DLD1 (cell line): Measurements from ENCODE around the gene AHCY.

Source experiments
- in situ Hi-C: cut with HindIII; loops from 2 replicates; pipeline ENCODE4 v1.10.0; 2017; ENCODE audit warnings: low sequenced_read_pairs

Gene AHCY

DNA sequence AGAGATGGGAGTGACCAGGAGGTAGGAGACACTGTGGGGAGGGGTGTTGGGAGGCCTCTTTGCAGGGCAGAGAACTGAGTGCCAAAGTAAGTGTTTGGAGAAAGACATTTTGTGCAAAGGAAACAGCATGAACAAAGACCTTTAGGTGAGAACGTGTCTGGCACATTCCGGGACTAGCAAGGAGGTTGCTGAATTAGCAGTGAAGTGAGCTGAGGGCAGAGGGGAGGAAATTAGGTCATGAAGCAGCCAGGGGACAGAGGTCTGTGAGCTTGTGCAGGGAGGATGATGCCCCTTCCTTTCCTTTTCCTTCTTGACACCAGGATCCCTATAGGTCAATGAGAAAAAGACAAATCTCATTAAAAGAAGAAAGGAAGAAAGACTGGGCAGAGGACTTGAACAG lies 21.4 kb upstream of the AHCY start:
- in situ Hi-C loops: no loop called here

DNA sequence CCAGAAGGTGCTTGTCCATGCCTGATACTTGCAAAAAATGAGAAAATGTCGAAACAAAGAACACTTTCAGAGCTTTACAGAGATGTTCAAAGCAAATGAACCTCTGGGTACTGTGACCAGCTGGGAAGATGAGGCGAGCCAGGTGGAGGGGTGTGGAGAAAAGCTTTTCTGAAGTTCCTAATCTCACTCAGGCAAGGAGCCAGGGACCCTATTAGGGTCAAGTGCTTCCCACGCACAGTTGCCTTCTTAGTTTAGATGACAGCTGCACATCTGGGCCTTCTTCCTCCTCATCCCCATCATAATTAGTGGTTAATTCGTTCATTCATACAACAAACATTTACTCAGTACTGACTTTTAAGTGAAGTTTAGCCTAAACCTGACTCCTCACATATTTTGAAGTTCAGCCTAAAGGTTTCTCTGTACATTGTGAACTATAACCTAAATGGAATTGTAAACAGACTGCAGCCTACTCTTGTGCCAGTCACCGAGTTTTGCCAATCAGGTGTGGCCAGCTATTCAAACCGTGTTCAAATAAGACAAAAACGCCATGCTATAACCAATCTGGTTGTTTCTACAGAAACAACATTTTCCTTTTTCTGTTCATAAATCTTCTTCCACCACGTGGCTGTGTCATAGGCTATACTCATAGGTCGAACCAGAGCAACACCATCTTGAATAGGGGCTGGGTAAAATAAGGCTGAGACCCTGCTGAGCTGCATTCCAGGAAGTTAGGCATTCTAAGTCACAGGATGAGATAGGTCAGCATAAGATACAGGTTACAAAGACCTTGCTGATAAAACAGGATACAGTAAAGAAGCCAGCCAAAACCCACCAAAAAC lies 19.3 kb upstream of the AHCY start:
- in situ Hi-C loops: no loop called here

- in situ Hi-C loops: no loop called here
Measured at GRCh38 chr20:34320861-34321260, 17.7 kb upstream of the AHCY start.

GRCh38 chr20:34318609-34319443 lies 15.7 kb upstream of the AHCY start:
- in situ Hi-C loops: no loop called here

DNA sequence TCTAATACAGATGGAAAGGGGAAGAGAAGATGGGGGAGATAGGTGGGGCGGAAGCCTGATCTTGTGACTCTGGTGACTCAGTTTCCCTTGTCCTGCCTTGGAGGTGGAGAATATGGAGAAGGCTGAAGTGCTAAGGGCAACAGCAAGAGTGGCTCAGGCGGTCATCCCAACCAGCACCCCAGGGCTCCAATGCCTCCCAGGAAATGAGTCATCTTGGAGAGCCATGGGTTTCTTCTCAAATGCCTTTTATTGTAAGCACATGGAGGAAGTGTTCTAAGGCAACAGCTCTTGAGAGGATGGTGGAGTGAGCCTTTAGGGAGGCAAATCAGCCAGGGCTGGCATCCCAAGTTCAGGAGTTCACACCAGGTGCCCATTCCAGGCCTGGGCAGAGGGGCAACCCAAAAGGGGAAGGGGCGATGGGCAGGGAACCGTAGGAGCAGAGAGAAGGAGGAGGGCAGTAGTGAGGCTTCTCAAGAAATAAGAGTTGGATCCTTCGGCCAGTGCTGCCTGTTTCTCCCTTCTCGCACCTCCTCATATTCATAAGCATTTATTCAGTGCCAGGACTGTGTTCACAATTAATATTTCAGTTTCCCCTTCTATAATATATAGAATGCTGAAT lies 13.2 kb upstream of the AHCY start:
- in situ Hi-C loops: no loop called here

- in situ Hi-C loops: no loop called here
Measured at GRCh38 chr20:34315236-34315635, 12.1 kb upstream of the AHCY start.

DNA sequence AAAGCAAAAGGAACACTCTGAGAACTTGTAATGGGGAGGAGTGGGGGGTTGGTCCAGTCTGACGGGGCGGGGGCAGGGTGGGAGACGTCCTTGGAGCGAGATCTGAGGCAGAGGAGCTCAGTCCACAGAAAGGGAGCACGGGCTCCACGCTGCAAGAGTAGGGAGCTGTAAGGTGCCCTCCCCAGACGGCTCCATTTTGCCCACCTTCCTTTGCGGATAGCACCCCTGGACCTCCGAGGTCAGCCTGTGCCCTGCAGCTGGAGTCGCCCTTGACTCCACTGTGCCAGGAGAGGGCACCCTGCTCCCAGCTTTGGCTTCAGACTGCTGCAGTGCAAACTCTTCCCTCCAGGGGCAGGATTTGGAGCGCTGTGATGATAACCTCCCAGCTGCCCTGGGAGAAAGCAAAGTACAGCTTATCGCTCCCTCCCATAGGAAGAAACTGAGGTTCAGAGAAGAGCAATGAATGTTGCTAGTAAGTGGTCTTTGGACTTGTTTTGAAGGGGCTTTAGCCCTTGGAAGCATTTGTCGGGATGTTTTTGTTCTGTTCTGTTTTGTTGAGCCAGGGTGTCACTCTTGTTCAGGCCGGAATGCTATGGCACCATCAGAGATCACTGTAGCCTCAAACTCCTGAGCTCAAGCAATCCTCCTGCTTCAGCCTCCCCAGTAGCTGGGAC lies 9.5 kb upstream of the AHCY start:
- in situ Hi-C loops: no loop called here

DNA sequence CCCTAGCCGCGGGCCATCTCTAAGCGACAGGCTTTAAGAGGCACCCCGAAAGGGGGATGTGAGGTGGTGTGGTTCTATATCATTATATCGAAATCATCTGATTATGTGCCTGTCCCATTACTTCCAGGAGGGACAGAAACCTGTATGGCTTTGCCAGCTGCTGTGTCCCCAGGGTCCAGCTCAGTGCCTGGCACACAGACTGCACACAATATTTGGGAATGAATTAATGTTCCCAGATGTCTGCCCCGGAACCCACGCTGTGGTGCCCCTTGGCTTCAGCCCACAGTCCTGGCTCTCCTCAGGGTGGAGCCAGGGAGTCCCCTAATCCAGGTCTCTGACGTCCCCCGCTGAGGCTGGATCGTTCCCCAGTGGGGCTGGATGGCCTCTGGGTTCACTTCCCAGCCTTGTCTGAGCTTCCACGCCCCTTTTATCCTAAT lies 8.9 kb upstream of the AHCY start:
- in situ Hi-C loops: no loop called here

DNA sequence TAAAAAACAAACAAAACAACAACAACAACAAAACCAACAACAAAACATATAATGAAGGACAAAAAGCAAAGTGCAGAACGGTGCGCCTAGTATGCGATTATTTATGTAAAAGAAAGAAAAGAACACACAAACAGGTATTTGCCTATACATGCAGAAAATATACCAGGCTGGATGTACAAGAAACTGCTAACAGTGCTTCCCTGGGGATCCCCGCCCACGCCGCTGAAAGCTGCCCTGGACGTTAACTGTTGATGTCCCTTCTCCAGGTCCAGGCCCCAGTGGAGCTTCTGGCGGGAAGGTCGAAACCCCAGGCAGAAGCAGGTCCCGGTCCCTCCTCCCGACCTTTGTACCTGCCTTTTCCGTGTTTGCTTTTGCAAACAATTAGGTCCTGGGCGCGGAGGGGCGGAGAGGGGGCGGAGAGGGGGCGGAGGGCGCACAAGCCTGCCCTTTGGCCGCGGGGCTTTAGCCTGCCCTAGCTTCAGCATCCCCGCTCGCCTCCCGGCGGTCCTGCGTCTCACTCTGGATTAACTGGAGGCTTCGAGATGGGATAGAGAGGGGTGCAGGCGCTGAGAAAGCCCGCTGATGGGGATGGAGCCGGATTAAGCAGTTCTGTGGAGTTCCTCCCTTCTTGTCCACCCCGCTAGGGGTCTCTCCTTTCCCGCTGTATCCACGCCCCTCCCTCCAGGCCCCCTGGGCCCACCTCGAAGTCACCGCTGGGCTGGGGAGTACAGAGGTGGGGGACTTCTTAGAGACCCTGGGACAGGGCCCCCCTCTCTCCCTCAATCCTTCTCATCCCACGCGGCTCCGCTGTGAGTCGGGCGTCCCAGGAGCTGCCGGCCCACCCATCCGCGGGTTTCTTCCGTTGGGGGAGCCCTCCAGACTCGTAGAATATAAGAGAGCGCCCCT lies 8.2 kb upstream of the AHCY start:
- in situ Hi-C loops: no loop called here

DNA sequence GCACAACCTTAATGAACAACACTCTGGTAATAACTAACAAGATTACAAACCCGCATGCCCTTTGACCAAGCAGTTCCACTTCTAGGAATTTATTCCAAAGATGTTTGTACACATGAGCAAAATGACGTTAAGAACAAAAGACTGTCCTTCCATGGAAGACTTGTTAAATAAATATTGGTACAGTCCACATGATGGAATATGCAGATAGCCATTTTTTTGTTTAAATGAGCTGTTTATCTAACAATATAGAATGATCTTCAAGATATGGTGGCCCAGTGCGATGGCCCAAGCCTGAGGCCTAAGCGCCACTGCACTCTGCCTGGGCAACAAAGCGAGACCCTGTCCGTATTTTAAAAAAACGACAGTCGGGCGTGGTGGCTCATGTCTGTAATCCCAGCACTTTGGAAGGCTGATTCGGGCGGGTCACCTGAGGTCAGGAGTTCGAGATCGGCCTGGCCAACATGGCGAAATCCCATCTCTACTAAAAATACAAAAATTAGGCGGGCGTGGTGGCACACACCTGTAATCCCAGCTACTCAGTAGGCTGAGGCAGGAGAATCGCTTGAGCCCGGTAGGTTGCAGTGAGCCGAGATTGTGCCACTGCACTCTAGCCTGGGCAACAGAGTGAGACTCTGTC lies 7.4 kb upstream of the AHCY start:
- in situ Hi-C loops: no loop called here

GRCh38 chr20:34309691-34310090 lies 6.5 kb upstream of the AHCY start:
- in situ Hi-C loops: no loop called here

DNA sequence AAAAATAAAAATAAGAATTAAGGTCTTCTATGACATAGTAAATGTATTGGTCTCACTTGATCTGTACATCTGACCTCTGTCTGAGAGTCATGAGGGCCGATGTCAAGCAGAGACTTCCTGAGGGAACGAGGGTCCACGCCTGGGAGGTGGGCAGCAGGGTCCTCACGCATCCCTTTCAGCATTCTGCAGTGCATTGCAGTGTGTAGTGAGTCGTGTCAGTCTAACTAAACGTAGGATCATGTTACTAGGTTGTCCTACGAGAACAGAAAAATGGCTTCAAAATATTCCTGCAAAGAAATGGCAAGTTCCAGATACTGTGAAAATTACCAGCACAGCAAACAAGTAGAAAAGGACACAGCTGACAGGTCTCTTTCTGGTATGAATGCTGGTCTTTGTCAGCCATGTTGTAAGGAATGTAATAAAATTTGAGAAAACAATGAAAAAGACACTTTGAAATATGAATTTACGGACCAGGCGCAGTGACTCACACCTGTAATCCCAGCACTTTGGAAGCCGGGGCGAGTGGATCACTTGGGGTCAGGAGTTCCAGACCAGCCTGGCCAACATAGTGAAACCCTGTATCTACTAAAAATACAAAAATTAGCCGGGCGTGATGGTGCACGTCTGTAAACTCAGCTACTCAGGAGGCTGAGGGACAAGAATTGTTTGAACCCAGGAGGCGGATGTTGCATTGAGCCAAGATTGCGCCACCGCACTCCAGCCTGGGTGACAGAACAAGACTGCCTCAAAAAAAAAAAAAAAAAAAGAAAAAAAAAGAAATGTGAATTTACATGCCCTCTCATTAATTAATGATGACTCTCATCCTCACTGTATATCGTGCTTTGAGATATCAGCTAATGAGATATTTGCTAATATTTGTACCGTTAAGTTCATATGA lies 2.4 kb upstream of the AHCY start:
- in situ Hi-C loops: no loop called here

DNA sequence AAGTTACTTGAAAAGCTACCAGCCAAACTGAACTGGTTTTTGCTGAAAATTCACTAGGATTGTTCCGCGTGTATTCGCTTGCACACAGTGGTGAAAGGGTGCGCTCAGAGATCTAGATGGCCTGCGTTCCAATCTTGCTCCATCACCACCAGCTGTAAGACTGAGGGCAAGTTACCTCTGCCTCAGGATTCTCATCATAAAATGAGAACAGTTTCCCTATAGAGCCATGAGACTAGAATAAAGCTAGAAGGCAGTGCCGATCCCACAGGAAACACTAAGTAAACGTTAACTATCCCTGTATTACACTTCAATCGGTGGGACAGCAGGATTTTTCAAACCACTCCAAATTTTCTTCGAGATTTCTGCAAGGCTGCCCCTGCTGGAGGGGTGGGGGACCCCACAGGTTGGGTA lies 838 bp downstream of the AHCY start:
- in situ Hi-C loops: no loop called here

- in situ Hi-C loops: no loop called here
Measured at GRCh38 chr20:34301587-34302311, 1.4 kb downstream of the AHCY start.

DNA sequence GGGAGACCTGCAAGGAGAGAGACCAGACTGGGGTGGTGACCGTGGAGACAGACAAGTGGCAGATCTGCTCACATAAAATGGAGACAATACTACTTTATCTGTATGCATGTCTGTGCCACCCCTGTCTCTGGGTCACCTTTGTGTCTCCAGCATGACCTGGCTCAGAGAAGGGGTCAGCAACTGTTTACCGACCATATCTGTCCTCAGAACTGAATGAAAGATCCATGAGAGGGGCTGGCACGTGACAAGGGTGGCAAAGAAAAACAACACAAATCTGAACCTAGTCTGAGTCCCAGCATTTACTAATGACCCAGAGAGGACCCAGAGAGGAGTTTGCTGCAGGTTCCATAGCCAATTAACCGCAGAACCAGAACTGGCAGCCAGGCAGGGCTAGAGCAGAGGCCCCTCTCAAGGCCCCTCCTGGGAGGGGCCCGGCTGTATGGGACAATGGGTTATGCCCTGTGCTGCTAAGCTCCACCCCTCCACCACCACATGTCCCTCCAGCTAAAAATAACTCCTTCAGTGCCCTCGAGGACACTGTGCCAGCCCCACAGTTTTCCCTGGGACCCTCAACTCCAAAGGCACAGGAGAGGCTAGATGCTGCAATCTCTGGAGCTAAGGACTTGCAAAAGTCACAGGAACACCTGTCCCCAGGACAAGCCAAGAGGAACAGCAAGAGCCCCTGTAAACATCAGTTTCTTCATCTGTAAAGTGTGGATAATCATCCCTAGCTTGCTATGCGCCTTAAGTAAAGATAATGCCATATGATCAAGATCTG lies 2.2 kb downstream of the AHCY start:
- in situ Hi-C loops: no loop called here

- in situ Hi-C loops: no loop called here
Measured at GRCh38 chr20:34300256-34300806, 2.8 kb downstream of the AHCY start.
